Osteoblast (primary cell): ENCODE data around the gene TCF20. TPM values are rescaled to one million over a fixed set of nuclear protein-coding genes. Genes with fewer than 3 reads are reported as not detected.

Source experiments
- DNase-seq: peaks from one replicate; pipeline ENCODE4 v3.0.0; 2011; ENCODE audit warnings: low spot score, mixed read lengths; ENCODE audit not compliant: insufficient read length; ENCODE audit errors: missing footprints
- H2AFZ ChIP-seq: 2 replicates; pipeline ENCODE4 v1.6.0; 2011; ENCODE audit warnings: mild to moderate bottlenecking, low read length
- H3K27ac ChIP-seq: 2 replicates; pipeline ENCODE4 v1.5.1; 2011; ENCODE audit warnings: mild to moderate bottlenecking, low read depth, low read length, moderate library complexity
- H3K27me3 ChIP-seq: 2 replicates; pipeline ENCODE4 v1.6.0; 2012; ENCODE audit warnings: mild to moderate bottlenecking, control low read depth, inconsistent platforms, low read length, moderate library complexity; ENCODE audit not compliant: insufficient read depth
- H3K36me3 ChIP-seq: 2 replicates; pipeline ENCODE4 v1.5.1; 2011; ENCODE audit warnings: mild to moderate bottlenecking, low read length, control low read depth, moderate library complexity; ENCODE audit not compliant: insufficient read depth
- H3K4me1 ChIP-seq: 2 replicates; pipeline ENCODE4 v1.5.1; 2011; ENCODE audit warnings: mild to moderate bottlenecking, low read length, control low read depth, moderate library complexity; ENCODE audit not compliant: insufficient read depth
- H3K4me2 ChIP-seq: 2 replicates; pipeline ENCODE4 v1.6.0; 2011; ENCODE audit warnings: mild to moderate bottlenecking, low read length; ENCODE audit not compliant: insufficient read depth
- H3K4me3 ChIP-seq: fragments of 200-600 bp; sonication (generic); 3 replicates; pipeline ENCODE4 v1.5.1; 2012; ENCODE audit warnings: mild to moderate bottlenecking, low read length, inconsistent platforms; ENCODE audit not compliant: insufficient read depth
- H3K79me2 ChIP-seq: 2 replicates; pipeline ENCODE4 v1.6.0; 2012; ENCODE audit warnings: mild to moderate bottlenecking, low read length, control low read depth, inconsistent platforms; ENCODE audit not compliant: insufficient read depth
- H3K9me3 ChIP-seq: 2 replicates; pipeline ENCODE4 v1.5.1; 2011; ENCODE audit warnings: low read depth, low read length, control low read depth
- H4K20me1 ChIP-seq: 2 replicates; pipeline ENCODE4 v1.6.0; 2012; ENCODE audit warnings: mild to moderate bottlenecking, low read length, control low read depth; ENCODE audit not compliant: insufficient read depth
- CTCF ChIP-seq: IDR thresholded peaks from 2 replicates; pipeline ENCODE4 v1.5.1; 2011; ENCODE audit warnings: mild to moderate bottlenecking, low read depth, low read length, moderate library complexity; ENCODE audit errors: extremely low read depth
- total RNA-seq: library from RNA; depleted of rRNA; stranded (reverse); fragments of >200 nt; gene quantifications from 2 replicates; pipeline ENCODE4 v1.2.3, GENCODE V29; 2012

Gene TCF20
- total RNA-seq, 1 donor, result 35.1 TPM

- DNase-seq, result no peak
These were observed 19.5 kb upstream of the TCF20 start for GRCh38 chr22:42289671-42290541.

GRCh38 chr22:42288791-42289190, 18.3 kb upstream of the TCF20 start:
- Histone ChIP-seq H2AFZ (no peak overlapping the region), H4K20me1 (peaks cover 4% of the 10 kb centered on the region), H3K9me3 (no peaks in the 10 kb centered on the region), H3K36me3 (no peaks in the 10 kb centered on the region), H3K27me3 (peaks cover 27% of the 10 kb centered on the region), H3K79me2 (no peaks in the 10 kb centered on the region), H3K27ac (no peak overlapping the region), H3K4me2 (no peak overlapping the region), H3K4me3 (no peak overlapping the region), H3K4me1 (no peaks in the 10 kb centered on the region)
- peak; percentile 27 for DNase-seq
- no peak for TF ChIP-seq CTCF

More at GRCh38 chr22:42289671-42290541, 19.5 kb upstream of the TCF20 start:
- H3K27me3 ChIP-seq, result peaks cover 16% of the 10 kb centered on the region
- H3K4me3 ChIP-seq, result no peak overlapping the region
- no peak for TF ChIP-seq CTCF
- no peaks in the 10 kb centered on the region for H3K4me1 ChIP-seq
- no peak overlapping the region for H3K27ac ChIP-seq
- no peak overlapping the region for H2AFZ ChIP-seq
- no peaks in the 10 kb centered on the region for H3K79me2 ChIP-seq
- H3K36me3 ChIP-seq, result no peaks in the 10 kb centered on the region
- H4K20me1 ChIP-seq, result peaks cover 7% of the 10 kb centered on the region
- H3K4me2 ChIP-seq, result no peak overlapping the region
- no peaks in the 10 kb centered on the region for H3K9me3 ChIP-seq

- no peaks in the 10 kb centered on the region for H3K79me2 ChIP-seq
- H3K4me3 ChIP-seq, result no peak overlapping the region
- no peak overlapping the region for H2AFZ ChIP-seq
- H3K27ac ChIP-seq, result no peak overlapping the region
- peaks cover 41% of the 10 kb centered on the region for H3K27me3 ChIP-seq
- no peak for DNase-seq
- H3K4me1 ChIP-seq, result no peaks in the 10 kb centered on the region
- H3K36me3 ChIP-seq, result no peaks in the 10 kb centered on the region
- no peak overlapping the region for H3K4me2 ChIP-seq
- H3K9me3 ChIP-seq, result no peaks in the 10 kb centered on the region
- TF ChIP-seq CTCF, result no peak
- H4K20me1 ChIP-seq, result peaks cover 3% of the 10 kb centered on the region
These were observed 16.9 kb upstream of the TCF20 start for GRCh38 chr22:42287174-42287890.

GRCh38 chr22:42286205-42286604, 15.8 kb upstream of the TCF20 start:
- H3K79me2 ChIP-seq, result no peaks in the 10 kb centered on the region
- no peak for TF ChIP-seq CTCF

More at GRCh38 chr22:42286205-42286604, 15.8 kb upstream of the TCF20 start:
- Histone ChIP-seq H4K20me1 (peaks cover 3% of the 10 kb centered on the region), H3K9me3 (no peaks in the 10 kb centered on the region), H3K27ac (no peak overlapping the region), H3K27me3 (peaks cover 47% of the 10 kb centered on the region), H3K4me2 (no peak overlapping the region), H3K4me3 (no peak overlapping the region), H3K4me1 (no peaks in the 10 kb centered on the region), H3K36me3 (no peaks in the 10 kb centered on the region), H2AFZ (no peak overlapping the region)
- DNase-seq, result peak; percentile 45
